Activated CD4-positive, alpha-beta T cell treated with anti-CD3 and anti-CD28 coated beads for 36 hours (primary cell): Measurements from ENCODE around the gene PPP1R37. TPM values are rescaled to one million over a fixed set of nuclear protein-coding genes. Genes with fewer than 3 reads are reported as not detected.
"Not testable (repeated sequence)": the region's sequence is repeated elsewhere in the genome, so short reads cannot be mapped to it uniquely, and the experiment has no call there.

Experiments used
- ATAC-seq: fragments of 200-7000 bp; cut with Tn5 transposase; one replicate; pipeline ENCODE4 v1.10.0; 2021; ENCODE audit warnings: mild to moderate bottlenecking, moderate library complexity
- CTCF ChIA-PET: fragments of 350-600 bp; sonication (Branson Sonifier 250); formaldehyde crosslinking; loops from one replicate; lab custom pipeline; 2021; ENCODE audit warnings: antibody characterized with exemption; lab: Charles Lee
- POLR2A ChIA-PET: fragments of 350-600 bp; sonication (Branson Sonifier 250); formaldehyde crosslinking; loops from one replicate; lab custom pipeline; 2021; ENCODE audit warnings: antibody characterized with exemption, inconsistent platforms; lab: Charles Lee
- DNase-seq: peaks from one replicate; pipeline ENCODE4 v3.0.0-alpha.2; 2020
- H3K27ac Mint-ChIP-seq: one replicate; pipeline ENCODE4 v1.8.0; 2021; ENCODE audit warnings: mixed read lengths
- H3K27me3 Mint-ChIP-seq: one replicate; pipeline ENCODE4 v1.8.0; 2021; ENCODE audit warnings: mixed read lengths
- H3K36me3 Mint-ChIP-seq: one replicate; pipeline ENCODE4 v1.8.0; 2021; ENCODE audit warnings: low read depth, mixed read lengths
- H3K4me1 Mint-ChIP-seq: one replicate; pipeline ENCODE4 v1.8.0; 2021; ENCODE audit warnings: mixed read lengths
- H3K4me3 Mint-ChIP-seq: one replicate; pipeline ENCODE4 v1.8.0; 2021; ENCODE audit warnings: mild to moderate bottlenecking, moderate library complexity, mixed read lengths
- H3K9me3 Mint-ChIP-seq: one replicate; pipeline ENCODE4 v1.8.0; 2021; ENCODE audit warnings: low read depth, mixed read lengths
- intact Hi-C, 2 experiments: fragments of 100-400 bp; cut with DNase I in 1 of 2; cut with micrococcal nuclease in 1 of 2; formaldehyde crosslinking; loops; one replicate each; pipeline versions ENCODE4 v1.14.2 to v1.15.1; 2022 to 2024; cut with DNase I, micrococcal nuclease
- total RNA-seq, 2 experiments: library from RNA; stranded (reverse); gene quantifications; one replicate each; pipeline ENCODE4 v1.2.3, GENCODE V29; 2021

The PPP1R37 gene
- total RNA-seq, 2 experiments from 2014 or later: 12.5 to 14.1 TPM

DNA sequence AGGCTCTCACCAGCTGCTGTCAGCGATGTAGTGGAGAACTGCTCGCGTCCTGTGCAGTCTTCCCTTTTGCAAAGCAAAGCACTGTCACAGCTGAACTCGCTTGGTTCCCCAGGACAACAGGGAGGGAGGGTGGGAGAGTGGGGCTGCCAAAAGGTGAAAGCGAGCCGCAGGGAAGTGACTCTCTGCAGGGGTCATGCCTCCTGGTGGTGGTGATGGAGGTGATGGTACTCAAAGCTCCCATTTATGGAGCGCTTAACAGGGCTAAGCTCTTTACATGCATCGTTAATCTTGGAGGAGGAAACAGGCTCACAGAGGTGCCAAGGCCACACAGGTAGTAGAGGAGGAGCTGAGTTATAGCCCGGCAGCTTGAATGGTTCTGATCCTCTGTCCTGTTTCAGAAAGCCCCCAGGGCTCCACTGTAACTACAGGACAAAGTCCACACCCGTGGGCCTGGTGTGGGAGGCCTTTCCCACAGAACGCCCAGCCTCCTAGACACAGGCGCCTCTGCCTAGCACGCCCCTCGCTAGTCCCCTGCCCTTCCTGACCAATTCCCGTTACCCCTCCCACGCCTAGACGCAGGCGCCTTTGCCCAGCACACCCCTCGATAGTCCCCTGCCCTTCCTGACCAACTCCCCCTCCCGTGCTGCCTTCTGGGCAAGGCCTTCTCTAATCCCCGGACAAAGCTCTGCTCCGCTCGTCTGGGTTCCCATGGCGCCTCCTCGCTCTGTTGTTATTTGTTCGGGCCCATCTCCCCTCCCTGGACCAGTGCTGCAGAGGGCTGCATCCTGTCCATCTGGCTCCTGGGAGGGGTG lies 10.7 kb downstream of the PPP1R37 start:
- ChIA-PET POLR2A (interaction anchor here (0.6 to 2.2 kb wide), 3 partner anchors 10 to 293 kb away, joined by 4 to 10 read pairs (median 5); no protein-coding TSS in a partner anchor), CTCF (interaction anchor here (1.6 to 3.0 kb wide), 2 partner anchors 11 to 14 kb away, joined by 5 to 19 read pairs; partner anchors contain the start of gene PPP1R37)
- DNase-seq (no peak), ATAC-seq (peak; percentile 34)
- intact Hi-C loops: no loop called here
- H3K27ac Mint-ChIP-seq: no peak overlapping the region
- peaks cover 47% of the 10 kb centered on the region for H3K4me1 Mint-ChIP-seq
- H3K36me3 Mint-ChIP-seq: no peaks in the 10 kb centered on the region
- no peaks in the 10 kb centered on the region for H3K9me3 Mint-ChIP-seq
- no peaks in the 10 kb centered on the region for H3K27me3 Mint-ChIP-seq
- H3K4me3 Mint-ChIP-seq: peak overlapping the region; percentile 17

DNA sequence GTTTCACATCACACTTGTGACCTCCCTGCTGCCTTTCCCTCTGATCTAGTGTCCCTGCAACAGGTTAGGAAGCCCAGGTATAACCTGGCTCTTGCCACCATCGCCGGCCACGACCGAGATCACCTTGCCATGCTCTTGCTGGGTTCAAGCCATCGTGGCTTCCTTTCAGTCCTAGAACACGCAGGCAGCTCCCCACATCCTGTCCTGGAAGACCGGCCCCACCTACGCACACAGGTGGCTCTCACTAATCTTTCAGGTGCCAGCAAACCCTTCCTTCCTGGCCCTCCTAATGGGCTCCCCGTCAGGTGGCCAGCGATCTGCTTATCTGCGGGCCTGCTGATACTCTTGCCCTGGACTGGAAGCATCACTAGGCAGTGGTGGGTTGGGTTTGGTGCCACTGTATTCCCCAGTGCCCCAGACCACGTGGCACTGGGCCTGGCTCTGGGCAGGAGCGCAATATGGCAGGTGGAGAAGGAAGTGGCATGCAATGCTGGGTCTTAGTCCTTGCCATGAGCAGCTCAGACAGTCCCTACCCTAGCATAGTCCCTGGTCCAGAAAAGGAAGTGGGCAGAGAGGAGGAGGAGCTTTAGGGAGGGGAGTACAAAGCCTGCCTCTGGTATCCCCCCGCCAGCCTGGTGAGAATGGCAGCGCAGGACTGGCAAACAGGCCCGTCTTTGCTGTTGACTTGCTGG lies 11.8 kb downstream of the PPP1R37 start:
- ChIA-PET CTCF (interaction anchor here (0.6 kb wide), 1 partner anchor 22 kb away, joined by 3 read pairs; no protein-coding TSS in a partner anchor), POLR2A (interaction anchor here (0.7 kb wide), 1 partner anchor 16 kb away, joined by 3 read pairs; no protein-coding TSS in a partner anchor)
- H3K27ac Mint-ChIP-seq: peak overlapping the region; percentile 41
- peak; percentile 27 for DNase-seq
- H3K9me3 Mint-ChIP-seq: no peaks in the 10 kb centered on the region
- no peak for ATAC-seq
- no peaks in the 10 kb centered on the region for H3K36me3 Mint-ChIP-seq
- H3K4me1 Mint-ChIP-seq: peaks cover 46% of the 10 kb centered on the region
- no peaks in the 10 kb centered on the region for H3K27me3 Mint-ChIP-seq
- no peak overlapping the region for H3K4me3 Mint-ChIP-seq
- intact Hi-C loops: no loop called here

DNA sequence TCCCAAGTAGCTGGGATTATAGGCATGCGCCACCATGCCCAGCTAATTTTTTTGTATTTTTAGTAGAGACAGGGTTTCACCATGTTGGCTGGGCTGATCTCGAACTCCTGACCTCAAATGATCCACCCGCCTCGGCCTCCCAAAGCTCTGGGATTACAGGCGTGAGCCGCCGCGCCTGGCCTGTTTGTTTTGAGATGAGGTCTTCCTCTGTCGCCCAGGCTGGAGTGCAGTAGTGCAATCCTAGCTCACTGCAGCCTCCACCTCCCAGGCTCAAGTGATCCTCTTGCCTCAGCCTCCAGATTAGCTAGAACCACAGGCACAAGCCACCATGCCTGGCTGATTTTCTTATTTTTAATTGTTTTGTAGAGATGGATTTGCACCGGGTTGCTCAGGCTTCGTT lies 13.4 kb downstream of the PPP1R37 start:
- ATAC-seq, H3K36me3 Mint-ChIP-seq, DNase-seq, H3K27me3 Mint-ChIP-seq, intact Hi-C loops, H3K4me3 Mint-ChIP-seq, CTCF ChIA-PET, H3K27ac Mint-ChIP-seq, H3K9me3 Mint-ChIP-seq: not testable (repeated sequence)
- POLR2A ChIA-PET: interaction anchor here (1.2 kb wide), 1 partner anchor 11 kb away, joined by 3 read pairs; no protein-coding TSS in a partner anchor
- peaks cover 51% of the 10 kb centered on the region for H3K4me1 Mint-ChIP-seq

DNA sequence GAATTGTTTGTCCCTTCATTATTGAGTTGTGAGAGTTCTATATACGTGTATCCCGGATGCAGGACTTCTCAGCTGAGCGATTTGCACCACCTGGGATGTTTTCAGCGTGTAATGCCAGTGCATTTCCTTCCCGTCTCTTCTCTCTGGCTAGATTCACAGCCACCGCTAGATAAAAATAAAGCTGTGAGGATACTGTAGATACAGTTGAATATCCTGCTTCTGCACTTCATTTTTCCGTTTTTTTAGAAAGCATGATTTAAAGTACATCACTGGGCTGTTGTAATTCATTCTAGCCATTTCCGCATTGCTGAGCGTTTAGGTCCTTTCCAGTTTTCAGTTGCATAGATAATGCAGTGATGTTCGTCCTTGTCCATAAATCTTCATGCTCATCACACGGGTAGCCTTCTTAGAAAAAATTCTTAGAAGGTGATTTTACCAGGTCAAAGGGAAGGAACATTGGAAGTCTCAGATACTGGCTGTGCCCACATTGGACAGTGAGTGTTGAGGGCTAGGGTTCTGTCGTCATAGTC lies 14.7 kb downstream of the PPP1R37 start:
- Mint-ChIP-seq H3K4me3 (no peak overlapping the region), H3K27me3 (no peaks in the 10 kb centered on the region), H3K4me1 (peaks cover 47% of the 10 kb centered on the region), H3K27ac (no peak overlapping the region), H3K36me3 (no peaks in the 10 kb centered on the region), H3K9me3 (no peaks in the 10 kb centered on the region)
- intact Hi-C loops: no loop called here
- ATAC-seq (no peak), DNase-seq (no peak)
- POLR2A ChIA-PET: no interaction called here
- CTCF ChIA-PET: interaction anchor here (1.6 kb wide), 1 partner anchor 15 kb away, joined by 7 read pairs; the partner anchor contains the start of gene PPP1R37

DNA sequence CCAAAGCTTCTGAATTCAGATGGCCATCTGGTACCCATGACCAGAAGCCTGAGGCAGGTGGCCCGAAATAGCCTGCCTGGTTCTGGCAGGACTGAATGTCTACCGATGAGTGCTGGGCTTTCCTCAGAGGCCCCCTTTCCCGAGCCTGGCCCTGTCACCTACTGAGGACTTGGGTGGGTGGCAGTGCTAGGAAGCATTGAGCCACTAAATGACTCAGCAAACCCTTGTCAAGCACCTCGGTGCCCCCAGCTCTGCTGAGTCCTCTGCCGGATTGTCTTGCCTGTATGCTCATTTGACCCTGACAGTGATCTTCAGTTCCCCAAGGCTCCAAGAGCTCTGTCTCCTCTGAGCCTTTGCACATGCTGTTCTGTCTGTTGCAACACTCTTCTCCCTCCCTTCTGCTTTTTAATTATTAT lies 17.9 kb downstream of the PPP1R37 start:
- Mint-ChIP-seq H3K27ac (no peak overlapping the region), H3K9me3 (no peaks in the 10 kb centered on the region), H3K4me3 (no peak overlapping the region), H3K27me3 (no peaks in the 10 kb centered on the region), H3K4me1 (peaks cover 28% of the 10 kb centered on the region), H3K36me3 (no peaks in the 10 kb centered on the region)
- intact Hi-C loops: no loop called here
- ATAC-seq: peak; percentile 66
- ChIA-PET POLR2A (no interaction called here), CTCF (interaction anchor here (0.7 to 1.5 kb wide), 2 partner anchors 14 to 161 kb away, joined by 3 to 5 read pairs; no protein-coding TSS in a partner anchor)
- DNase-seq: peak; percentile 20

DNA sequence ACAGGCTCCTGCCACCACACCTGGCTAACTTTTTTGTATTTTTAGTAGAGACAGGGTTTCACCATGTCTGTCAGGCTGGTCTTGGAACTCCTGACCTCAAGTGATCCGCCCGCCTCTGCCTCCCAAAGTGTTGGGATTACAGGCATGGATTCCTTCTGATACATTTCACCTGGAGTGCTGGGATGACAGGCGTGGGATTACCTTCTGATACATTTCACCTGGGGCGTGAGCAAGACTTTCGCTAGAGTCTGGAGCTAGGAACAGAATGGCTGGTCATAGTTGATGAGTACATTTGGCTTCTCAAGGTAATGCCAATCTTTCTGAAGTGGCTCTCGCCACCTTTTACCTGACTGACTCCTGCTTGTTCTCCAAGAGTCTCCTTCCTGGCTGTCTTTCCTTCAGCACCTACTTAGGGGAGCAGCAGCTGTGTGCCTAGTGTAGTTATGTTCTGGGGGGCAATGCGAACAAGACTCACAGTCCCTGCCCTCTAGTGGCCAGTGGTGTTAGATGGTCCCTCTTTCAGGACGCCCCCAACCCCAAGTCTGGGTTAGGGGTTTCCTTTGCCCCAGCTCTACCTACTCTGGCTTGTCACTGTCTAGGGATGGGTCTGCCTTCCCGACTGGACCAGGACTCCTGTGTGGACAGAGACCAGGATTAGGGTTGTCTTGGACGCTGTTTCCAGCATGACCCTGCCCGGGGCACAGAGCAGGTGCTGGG lies 19.3 kb downstream of the PPP1R37 start:
- H3K9me3 Mint-ChIP-seq: no peaks in the 10 kb centered on the region
- H3K27ac Mint-ChIP-seq: no peak overlapping the region
- CTCF ChIA-PET: interaction anchor here (1.0 kb wide), 1 partner anchor 26 kb away, joined by 4 read pairs; no protein-coding TSS in a partner anchor
- no peak for ATAC-seq
- no peaks in the 10 kb centered on the region for H3K36me3 Mint-ChIP-seq
- no peaks in the 10 kb centered on the region for H3K27me3 Mint-ChIP-seq
- peaks cover 42% of the 10 kb centered on the region for H3K4me1 Mint-ChIP-seq
- no peak for DNase-seq
- POLR2A ChIA-PET: no interaction called here
- H3K4me3 Mint-ChIP-seq: no peak overlapping the region
- intact Hi-C loops: no loop called here

DNA sequence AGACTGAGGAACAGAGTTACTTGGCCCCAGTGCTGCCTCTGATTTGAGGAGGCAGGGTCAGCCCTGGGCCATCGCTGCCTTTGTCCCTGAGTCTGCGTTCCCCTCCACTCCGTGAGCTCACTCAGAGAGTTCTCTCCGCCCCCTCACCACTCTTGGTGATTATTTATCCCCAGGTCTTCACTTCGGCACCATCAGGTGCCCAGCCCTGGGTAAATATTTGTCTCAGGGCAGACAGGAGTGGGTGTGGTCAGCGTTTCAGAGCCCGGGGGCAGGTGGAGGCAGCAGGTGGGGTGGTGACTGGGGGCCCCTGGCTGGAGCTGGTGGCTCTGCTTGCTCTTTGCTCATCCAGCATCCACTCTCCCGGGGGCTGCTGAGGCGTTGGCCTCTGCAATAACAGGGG lies 20.6 kb downstream of the PPP1R37 start:
- Mint-ChIP-seq H3K27ac (no peak overlapping the region), H3K36me3 (no peaks in the 10 kb centered on the region), H3K27me3 (no peaks in the 10 kb centered on the region), H3K9me3 (no peaks in the 10 kb centered on the region), H3K4me3 (no peak overlapping the region), H3K4me1 (peaks cover 55% of the 10 kb centered on the region)
- DNase-seq (no peak), ATAC-seq (no peak)
- intact Hi-C loops: no loop called here
- CTCF ChIA-PET: interaction anchor here (0.8 to 1.6 kb wide), 2 partner anchors 11 to 23 kb away, joined by 3 to 7 read pairs; no protein-coding TSS in a partner anchor
- POLR2A ChIA-PET: no interaction called here

DNA sequence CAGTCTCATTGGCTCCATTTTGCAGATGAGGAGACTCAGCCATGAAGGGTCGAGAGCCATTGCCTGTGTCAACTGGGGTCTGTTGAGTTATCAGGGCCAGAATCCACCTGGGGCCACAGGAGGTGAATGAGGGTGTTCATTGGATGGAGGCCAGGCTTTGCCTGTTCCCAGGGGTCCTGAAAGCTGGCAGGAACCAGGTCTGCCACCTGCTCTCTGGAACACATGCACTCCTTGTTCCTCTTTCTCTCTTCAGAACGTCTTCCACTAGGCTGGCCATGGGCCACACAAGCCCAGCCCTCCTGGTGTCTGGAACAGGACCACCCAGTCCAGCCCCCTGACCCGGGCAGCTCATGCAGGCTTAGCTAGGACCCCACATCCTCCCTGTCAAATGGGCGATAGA lies 21.1 kb downstream of the PPP1R37 start:
- Mint-ChIP-seq H3K9me3 (no peaks in the 10 kb centered on the region), H3K27ac (no peak overlapping the region), H3K4me1 (peaks cover 56% of the 10 kb centered on the region), H3K36me3 (no peaks in the 10 kb centered on the region), H3K27me3 (no peaks in the 10 kb centered on the region), H3K4me3 (no peak overlapping the region)
- intact Hi-C loops: no loop called here
- DNase-seq: no peak
- ChIA-PET CTCF (interaction anchor here (1.6 kb wide), 1 partner anchor 11 kb away, joined by 7 read pairs; no protein-coding TSS in a partner anchor), POLR2A (no interaction called here)
- no peak for ATAC-seq

DNA sequence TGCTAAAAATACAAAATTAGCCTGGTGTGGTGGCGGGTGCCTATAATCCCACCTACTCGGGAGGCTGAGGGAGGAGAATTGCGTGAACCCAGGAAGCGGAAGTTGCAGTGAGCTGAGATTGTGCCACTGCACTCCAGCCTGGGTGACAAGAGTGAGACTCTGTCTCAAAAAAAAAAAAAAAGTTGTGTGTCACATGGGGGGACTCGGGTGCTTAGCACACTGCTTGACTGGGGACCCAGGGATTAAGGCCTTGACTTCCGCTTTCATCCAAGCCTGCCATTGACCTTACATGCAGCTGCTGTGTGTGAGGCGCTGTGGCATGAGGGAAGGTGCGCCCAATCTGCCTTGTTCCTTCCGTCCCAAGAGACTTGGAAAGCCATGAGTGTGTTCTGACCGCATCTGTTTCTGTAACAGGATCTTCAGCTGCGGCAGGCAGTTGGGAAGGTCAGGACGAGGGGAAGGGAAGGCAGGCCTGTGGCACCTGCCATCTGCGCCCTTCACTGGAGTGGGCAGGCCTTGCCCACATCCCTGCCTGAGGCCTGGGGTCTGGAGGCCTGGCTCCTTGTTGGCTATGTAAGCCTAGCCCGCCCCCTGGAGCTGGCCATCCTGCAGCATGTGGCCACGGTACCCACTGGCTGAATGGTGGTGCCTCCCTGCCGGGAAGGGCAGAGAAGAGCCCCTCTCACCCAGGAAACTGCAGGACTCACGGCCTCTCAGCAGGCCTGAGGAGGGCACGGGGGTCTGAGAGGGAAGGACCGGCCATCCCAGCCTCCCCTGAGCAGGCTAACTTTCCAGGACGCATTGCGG lies 23.0 kb downstream of the PPP1R37 start:
- Mint-ChIP-seq H3K27me3 (no peaks in the 10 kb centered on the region), H3K4me3 (no peak overlapping the region), H3K4me1 (peaks cover 59% of the 10 kb centered on the region), H3K9me3 (no peaks in the 10 kb centered on the region), H3K36me3 (no peaks in the 10 kb centered on the region), H3K27ac (no peak overlapping the region)
- CTCF ChIA-PET: interaction anchor here (1.0 to 1.8 kb wide), 3 partner anchors 13 to 68 kb away, joined by 3 to 5 read pairs (median 3); partner anchors contain the start of genes BLOC1S3 and TRAPPC6A
- POLR2A ChIA-PET: interaction anchor here (0.6 kb wide), 1 partner anchor 24 kb away, joined by 7 read pairs; no protein-coding TSS in a partner anchor
- intact Hi-C loops: no loop called here
- DNase-seq (no peak), ATAC-seq (no peak)

DNA sequence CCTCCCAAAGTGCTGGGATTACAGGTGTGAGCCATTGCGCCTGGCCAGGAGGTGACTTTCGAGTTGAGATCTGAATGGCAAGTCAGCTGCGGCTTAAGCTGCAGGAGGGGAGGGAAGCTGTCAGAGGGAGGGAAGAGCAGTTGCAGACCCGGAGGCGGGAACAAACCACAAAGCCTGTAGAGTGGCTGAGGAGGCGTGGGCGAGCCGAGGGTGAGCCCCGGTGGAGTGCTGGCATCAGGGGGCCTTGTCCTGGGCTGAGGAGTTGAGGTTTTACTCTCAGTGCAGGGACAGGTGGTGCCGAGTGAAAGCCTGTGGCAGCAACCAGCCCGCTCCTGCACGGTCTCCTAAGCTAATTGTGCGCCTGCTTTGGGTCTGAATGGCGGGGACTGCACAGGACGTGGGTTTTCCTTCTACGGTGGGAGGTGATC lies 24.2 kb downstream of the PPP1R37 start:
- Mint-ChIP-seq H3K9me3 (no peaks in the 10 kb centered on the region), H3K4me1 (peaks cover 66% of the 10 kb centered on the region), H3K36me3 (no peaks in the 10 kb centered on the region), H3K27me3 (no peaks in the 10 kb centered on the region), H3K4me3 (peak overlapping the region; percentile 34), H3K27ac (peak overlapping the region; percentile 33)
- DNase-seq (peak; percentile 87), ATAC-seq (peak; percentile 75)
- CTCF ChIA-PET: interaction anchor here (0.5 to 1.8 kb wide), 5 partner anchors 12 to 525 kb away, joined by 3 to 5 read pairs (median 3); no protein-coding TSS in a partner anchor
- POLR2A ChIA-PET: interaction anchor here (0.8 to 1.1 kb wide), 2 partner anchors 11 to 24 kb away, joined by 3 read pairs; partner anchors contain the start of gene PPP1R37
- intact Hi-C loops: loop anchor here in 1 of 2 experiments (1.0 kb wide), 2 partner anchors 24 to 227 kb away; partner anchors contain the start of gene PPP1R37
